ENCODE data around the gene MOB1A.

- TF ChIP-seq, protein P1, sequence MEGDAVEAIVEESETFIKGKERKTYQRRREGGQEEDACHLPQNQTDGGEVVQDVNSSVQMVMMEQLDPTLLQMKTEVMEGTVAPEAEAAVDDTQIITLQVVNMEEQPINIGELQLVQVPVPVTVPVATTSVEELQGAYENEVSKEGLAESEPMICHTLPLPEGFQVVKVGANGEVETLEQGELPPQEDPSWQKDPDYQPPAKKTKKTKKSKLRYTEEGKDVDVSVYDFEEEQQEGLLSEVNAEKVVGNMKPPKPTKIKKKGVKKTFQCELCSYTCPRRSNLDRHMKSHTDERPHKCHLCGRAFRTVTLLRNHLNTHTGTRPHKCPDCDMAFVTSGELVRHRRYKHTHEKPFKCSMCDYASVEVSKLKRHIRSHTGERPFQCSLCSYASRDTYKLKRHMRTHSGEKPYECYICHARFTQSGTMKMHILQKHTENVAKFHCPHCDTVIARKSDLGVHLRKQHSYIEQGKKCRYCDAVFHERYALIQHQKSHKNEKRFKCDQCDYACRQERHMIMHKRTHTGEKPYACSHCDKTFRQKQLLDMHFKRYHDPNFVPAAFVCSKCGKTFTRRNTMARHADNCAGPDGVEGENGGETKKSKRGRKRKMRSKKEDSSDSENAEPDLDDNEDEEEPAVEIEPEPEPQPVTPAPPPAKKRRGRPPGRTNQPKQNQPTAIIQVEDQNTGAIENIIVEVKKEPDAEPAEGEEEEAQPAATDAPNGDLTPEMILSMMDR (optimal IDR thresholded peaks at IDR 0.05 in 1 of 3, IDR thresholded peaks at IDR 0.05 in 1 of 3, conservative IDR thresholded peaks at IDR 0.05 in 1 of 3; ENCODE audit: extremely low read depth in 1 of 3, insufficient read depth in 2 of 3, low read length in 3 of 3) = no peak
- TF ChIP-seq EZH2 (IDR thresholded peaks at IDR 0.05; ENCODE audit: low read length) = no peak
Observed at GRCh38 chr2:74162951-74163350, 15.7 kb downstream of the MOB1A start.

Data from keratinocyte (primary cell).